Measurements from ENCODE around the gene FLAD1. TPM values are rescaled to one million over a fixed set of nuclear protein-coding genes. Genes with fewer than 3 reads are reported as not detected.

FLAD1 gene
- total RNA-seq, 1 experiment from 2014 or later: 88.3 TPM

GRCh38 chr1:155017041-155017945 lies 34.1 kb downstream of the FLAD1 start (continued):
- TF ChIP-seq ZNF425 (CRISPR knock-in tag; conservative IDR thresholded peaks at IDR 0.05) (no peak), TEAD1 (CRISPR knock-in tag; IDR thresholded peaks at IDR 0.05) (peak; percentile 88), TP53 (CRISPR knock-in tag; IDR thresholded peaks at IDR 0.05) (peak; percentile 77; the same call in 1 of the 2 replicates), EMX1 (CRISPR knock-in tag; IDR thresholded peaks at IDR 0.05) (no peak), FOXP4 (CRISPR knock-in tag; IDR thresholded peaks at IDR 0.05) (peak; percentile 75), ZNF423 (CRISPR knock-in tag; IDR thresholded peaks at IDR 0.05) (no peak), ZNF219 (CRISPR knock-in tag; IDR thresholded peaks at IDR 0.05; ENCODE audit: borderline replicate concordance) (no peak), ATF6 (CRISPR knock-in tag; IDR thresholded peaks at IDR 0.05) (no peak), IRF2 (CRISPR knock-in tag; IDR thresholded peaks at IDR 0.05; ENCODE audit: borderline replicate concordance, low read depth) (no peak), E2F5 (CRISPR knock-in tag; IDR thresholded peaks at IDR 0.05) (peak; percentile 93), ZNF317 (CRISPR knock-in tag; IDR thresholded peaks at IDR 0.05; ENCODE audit: borderline replicate concordance, low read depth) (0 out of 2 replicates have a peak, but pooled peaks have one; percentile 19), NR2C2 (CRISPR knock-in tag; IDR thresholded peaks at IDR 0.05) (no peak), PREB (CRISPR knock-in tag; IDR thresholded peaks at IDR 0.05; ENCODE audit: borderline replicate concordance) (no peak), CREB1 (CRISPR knock-in tag; IDR thresholded peaks at IDR 0.05) (peak; percentile 54; the same call in 1 of the 2 replicates), OVOL2 (CRISPR knock-in tag; IDR thresholded peaks at IDR 0.05; ENCODE audit: borderline replicate concordance) (no peak), SP1 (CRISPR knock-in tag; conservative IDR thresholded peaks at IDR 0.05) (peak; percentile 94), ZNF671 (CRISPR knock-in tag; IDR thresholded peaks at IDR 0.05) (no peak), USF1 (CRISPR knock-in tag; IDR thresholded peaks at IDR 0.05) (peak; percentile 61; the same call in 1 of the 2 replicates), AFF4 (CRISPR knock-in tag; IDR thresholded peaks at IDR 0.05; ENCODE audit: borderline replicate concordance) (peak; percentile 97; the same call in 1 of the 2 replicates), MLX (CRISPR knock-in tag; IDR thresholded peaks at IDR 0.05) (no peak), E2F4 (CRISPR knock-in tag; IDR thresholded peaks at IDR 0.05; ENCODE audit: borderline replicate concordance, low read depth) (no peak), ETV6 (CRISPR knock-in tag; IDR thresholded peaks at IDR 0.05) (peak; percentile 97)
